Transverse colon (tissue), 4 donors: ENCODE measurements around the gene EVC. TPM values are rescaled to one million over a fixed set of nuclear protein-coding genes. Genes with fewer than 3 reads are reported as not detected.

ENCODE experiments used
- DNase-seq: peaks from one replicate; pipeline ENCODE4 v3.0.0-alpha.2; 2019
- H3K27ac ChIP-seq, 4 donors: fragments of 200-600 bp; sonication (generic); 2 replicates each; pipeline ENCODE4 v1.5.1; 2016 to 2018; ENCODE audit warnings: inconsistent platforms in 4 of 4
- H3K27me3 ChIP-seq: fragments of 200-600 bp; sonication (generic); 2 replicates; pipeline ENCODE4 v1.5.1; 2017; ENCODE audit warnings: inconsistent platforms
- H3K36me3 ChIP-seq, 4 donors: fragments of 200-600 bp; sonication (generic); 2 replicates each; pipeline ENCODE4 v1.5.1; 2017 to 2019; ENCODE audit warnings: inconsistent platforms in 4 of 4
- H3K4me1 ChIP-seq, 4 donors: fragments of 200-600 bp; sonication (generic); 2 replicates each; pipeline ENCODE4 v1.5.1; 2017 to 2020; ENCODE audit warnings: inconsistent platforms in 4 of 4
- H3K4me3 ChIP-seq, 4 donors: fragments of 200-600 bp; sonication (generic); 1 replicate in 1 of 4; 2 replicates in 3 of 4; pipeline versions ENCODE4 v1.5.1 to v1.6.1; 2017 to 2019; ENCODE audit warnings: inconsistent platforms in 4 of 4
- H3K9me3 ChIP-seq, 2 donors: fragments of 200-600 bp; sonication (generic); 2 replicates each; pipeline ENCODE4 v1.5.1; 2017 to 2019; ENCODE audit warnings: inconsistent platforms in 2 of 2
- CTCF ChIP-seq, 5 experiments: fragments of 200-600 bp in 3 of 5; fragments of 450-650 bp in 2 of 5; sonication (generic) in 3 of 5; IDR thresholded peaks; 1 replicate in 2 of 5; 2 replicates in 3 of 5; pipeline ENCODE4 v1.5.1; 2016 to 2017; ENCODE audit warnings: antibody characterized with exemption in 5 of 5, inconsistent platforms in 3 of 5, mild to moderate bottlenecking in 2 of 5, moderate library complexity in 1 of 5
- EP300 ChIP-seq: sonication (generic); formaldehyde crosslinking; IDR thresholded peaks from one replicate; pipeline ENCODE4 v1.6.1; 2017; ENCODE audit warnings: antibody characterized with exemption, low read depth
- POLR2A ChIP-seq: fragments of 450-650 bp; IDR thresholded peaks from one replicate; pipeline ENCODE4 v1.6.1; 2016; ENCODE audit warnings: antibody characterized with exemption, mild to moderate bottlenecking, moderate library complexity
- POLR2AphosphoS5 ChIP-seq, 3 donors: sonication (generic); formaldehyde crosslinking; IDR thresholded peaks; one replicate each; pipeline ENCODE4 v1.6.1; 2016; ENCODE audit warnings: antibody characterized with exemption in 3 of 3
- WGBS, 2 donors: methylation state at CpG; one replicate each; pipeline ENCODE4 v1.1.5; 2018; ENCODE audit warnings: low coverage in 1 of 2; 5-methylcytosine and 5-hydroxymethylcytosine counted together
- in situ Hi-C, 4 donors: fragments of 200-750 bp; cut with MboI; loops; one replicate each; pipeline versions ENCODE4 v1.15.0 to v1.15.1; 2017; ENCODE audit warnings: low sequenced_read_pairs in 3 of 4, low pct_ligation_motif_present in 1 of 4, low pct_unique_long_range_greater_than_20kb in 1 of 4
- intact Hi-C: fragments of 100-400 bp; cut with DNase I; formaldehyde crosslinking; loops from one replicate; pipeline ENCODE4 v1.15.1; 2023; ENCODE audit warnings: low total_unique reads
- total RNA-seq, 4 donors: library from RNA; depleted of rRNA; stranded (reverse); fragments of >200 nt; gene quantifications; one replicate each; pipeline ENCODE4 v1.1.0, GENCODE V29; 2016

EVC gene
- total RNA-seq, 4 donors from 2014 or later: 6.0 to 45.8 (median 12.0) TPM

DNA sequence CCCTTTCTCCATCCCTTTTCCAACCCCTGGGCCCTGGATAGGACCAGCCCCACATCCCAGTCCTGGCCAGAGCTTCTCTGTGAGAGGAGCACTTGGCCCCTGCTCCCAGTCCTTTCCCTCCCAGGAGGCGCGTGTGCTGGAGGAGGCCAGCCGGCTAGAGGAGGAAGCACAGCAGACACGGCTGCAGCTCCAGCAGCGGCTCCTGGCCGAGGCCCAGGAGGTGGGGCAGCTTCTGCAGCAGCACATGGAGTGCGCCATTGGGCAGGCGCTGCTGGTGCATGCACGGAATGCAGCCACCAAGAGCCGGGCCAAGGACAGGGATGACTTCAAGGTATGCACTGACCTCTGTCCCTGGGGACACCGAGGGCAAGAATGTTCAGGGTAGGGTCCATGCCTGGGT is 87.5 kb downstream of the EVC start:
- H3K4me3 ChIP-seq: no peak overlapping the region
- H3K4me1 ChIP-seq: no peaks in the 10 kb centered on the region
- H3K9me3 ChIP-seq: no peaks in the 10 kb centered on the region
- H3K27ac ChIP-seq: no peak overlapping the region
- in situ Hi-C loops (no loop called here), intact Hi-C loops (no loop called here)
- no peaks in the 10 kb centered on the region for H3K36me3 ChIP-seq
- WGBS, 2 donors: 66% methylated on average over 11 of the region's 11 CpGs; no CpG with 5 or more reads in 1 of the 2 donors
- DNase-seq: no peak
- TF ChIP-seq EP300 (no peak), POLR2AphosphoS5 (IDR thresholded peaks at IDR 0.05) (no peak), CTCF (IDR thresholded peaks at IDR 0.05) (no peak), POLR2A (no peak)
- no peaks in the 10 kb centered on the region for H3K27me3 ChIP-seq

DNA sequence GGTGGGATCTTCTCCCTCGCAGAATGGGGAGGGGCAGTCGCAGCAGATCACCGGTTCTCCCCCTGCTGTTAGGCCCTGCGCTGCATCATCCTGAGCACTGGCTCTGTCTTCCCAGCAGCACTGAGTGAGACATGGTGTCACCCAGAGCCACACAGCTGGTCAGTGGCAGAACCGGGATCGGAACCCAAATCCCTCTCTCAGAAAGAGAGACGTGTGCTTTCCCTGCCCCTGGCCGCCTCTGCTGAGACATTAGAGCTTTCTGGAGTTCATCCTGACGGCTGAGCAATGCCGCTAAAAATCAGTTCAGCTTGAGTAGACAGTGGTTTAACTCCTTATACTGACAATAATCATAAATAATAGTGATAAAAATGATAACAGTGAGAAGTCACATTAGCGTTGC is 87.9 kb downstream of the EVC start:
- no peak for DNase-seq
- no peak overlapping the region for H3K4me3 ChIP-seq
- intact Hi-C loops (no loop called here), in situ Hi-C loops (no loop called here)
- TF ChIP-seq CTCF (IDR thresholded peaks at IDR 0.05): no peak
- no peak for TF ChIP-seq POLR2A
- TF ChIP-seq POLR2AphosphoS5 (IDR thresholded peaks at IDR 0.05): no peak
- TF ChIP-seq EP300: no peak
- H3K36me3 ChIP-seq: no peaks in the 10 kb centered on the region
- 93 to 94% methylated on average over 3 to 11 of the region's 11 CpGs for WGBS, 2 donors
- H3K27me3 ChIP-seq: no peaks in the 10 kb centered on the region
- no peaks in the 10 kb centered on the region for H3K4me1 ChIP-seq
- no peaks in the 10 kb centered on the region for H3K9me3 ChIP-seq
- H3K27ac ChIP-seq: no peak overlapping the region

- Histone ChIP-seq H3K9me3 (no peaks in the 10 kb centered on the region), H3K27ac (no peak overlapping the region), H3K4me1 (no peaks in the 10 kb centered on the region), H3K36me3 (no peaks in the 10 kb centered on the region), H3K27me3 (no peaks in the 10 kb centered on the region), H3K4me3 (no peak overlapping the region)
- TF ChIP-seq POLR2AphosphoS5 (IDR thresholded peaks at IDR 0.05) (no peak), CTCF (IDR thresholded peaks at IDR 0.05) (no peak), POLR2A (no peak), EP300 (no peak)
- intact Hi-C loops (no loop called here), in situ Hi-C loops (no loop called here)
- no peak for DNase-seq
- WGBS, 2 donors: 57 to 91% methylated on average over 3 to 11 of the region's 11 CpGs
Observed at GRCh38 chr4:5799406-5799805, 88.4 kb downstream of the EVC start.

DNA sequence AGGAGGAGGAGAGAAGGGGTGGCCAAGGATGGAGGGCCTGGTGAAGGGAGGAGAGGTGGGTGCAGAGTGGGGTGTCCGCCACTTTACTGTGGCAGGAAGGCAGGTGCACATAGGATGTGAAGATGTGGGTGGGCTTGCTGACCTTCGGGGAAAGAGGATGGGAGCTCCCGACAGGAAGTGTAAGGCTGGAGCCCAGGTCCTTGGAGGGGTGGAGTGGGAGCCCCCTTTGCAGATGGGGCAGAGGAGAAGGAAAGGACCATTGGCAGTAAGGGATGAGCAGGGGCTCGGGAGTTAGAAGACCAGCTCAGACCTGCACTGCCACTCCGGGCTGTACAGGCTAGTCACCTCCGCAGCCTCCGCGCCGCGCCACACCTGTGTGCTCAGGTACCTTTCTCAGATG is 89.5 kb downstream of the EVC start:
- Histone ChIP-seq H3K9me3 (no peaks in the 10 kb centered on the region), H3K36me3 (no peaks in the 10 kb centered on the region), H3K4me3 (no peak overlapping the region), H3K27me3 (no peaks in the 10 kb centered on the region), H3K27ac (no peak overlapping the region), H3K4me1 (no peaks in the 10 kb centered on the region)
- intact Hi-C loops: no loop called here
- TF ChIP-seq POLR2A: no peak
- TF ChIP-seq CTCF (IDR thresholded peaks at IDR 0.05): no peak
- no peak for TF ChIP-seq EP300
- TF ChIP-seq POLR2AphosphoS5 (IDR thresholded peaks at IDR 0.05): no peak
- no peak for DNase-seq
- in situ Hi-C loops: loop anchor here in 2 of 4 donors (25.0 kb wide), 2 partner anchors 813 to 1313 kb away; no protein-coding TSS in a partner anchor
- WGBS, 2 donors: 85 to 89% methylated on average over 3 to 10 of the region's 10 CpGs
